ENCODE data around the gene LRRC46.

Gene LRRC46

DNA sequence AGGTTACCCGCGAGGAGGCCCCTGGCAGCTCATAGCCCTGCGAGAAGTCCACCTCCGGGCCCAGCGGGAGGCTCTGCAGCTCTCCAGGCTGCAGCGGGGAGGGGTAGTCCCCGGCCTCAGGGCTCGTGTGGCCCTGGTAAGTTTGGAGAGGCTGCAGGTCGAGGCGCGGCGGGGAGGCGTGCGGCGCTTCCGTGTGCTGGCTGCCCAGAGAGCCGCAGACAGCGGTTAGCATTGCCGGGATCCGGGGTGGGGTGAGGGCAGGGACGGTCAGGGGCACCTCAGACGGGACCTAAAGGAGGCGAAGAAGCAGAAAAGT lies 16.7 kb downstream of the LRRC46 start:
- TF ChIP-seq PAX5 (IDR thresholded peaks at IDR 0.05; ENCODE audit: insufficient read depth, low read length, severe bottlenecking) (no peak), POLR2A (IDR thresholded peaks at IDR 0.05; ENCODE audit: low read depth, low read length) (no peak), POU2F2 (IDR thresholded peaks at IDR 0.05; ENCODE audit: low read depth, low read length) (no peak), POLR2AphosphoS5 (IDR thresholded peaks at IDR 0.05; ENCODE audit: low read depth, low read length) (no peak), SPI1 (IDR thresholded peaks at IDR 0.05; ENCODE audit: low read depth, low read length) (no peak), TAF1 (IDR thresholded peaks at IDR 0.05; ENCODE audit: low read depth, low read length) (no peak)
- DNase-seq (ENCODE audit: insufficient read length, low spot score) (no peak), FAIRE-seq (no peak)

DNA sequence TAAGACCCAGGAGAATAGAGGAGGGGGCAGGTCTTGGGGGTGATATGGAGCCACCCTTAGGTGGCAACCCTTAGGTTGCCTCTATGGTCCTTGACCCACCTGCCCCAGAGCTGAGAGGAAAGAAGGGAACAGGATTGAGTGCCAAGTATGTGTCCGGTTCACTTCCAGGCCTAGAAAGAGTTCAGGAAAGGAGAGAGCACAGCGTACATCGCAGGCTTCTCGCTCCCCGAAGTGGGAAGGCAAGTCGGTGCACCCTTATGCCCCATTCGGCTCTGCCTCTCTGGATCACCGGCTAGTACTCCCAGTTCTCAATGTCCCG lies 18.9 kb downstream of the LRRC46 start:
- no peak for FAIRE-seq
- DNase-seq (ENCODE audit: insufficient read length, low spot score), result no peak

DNA sequence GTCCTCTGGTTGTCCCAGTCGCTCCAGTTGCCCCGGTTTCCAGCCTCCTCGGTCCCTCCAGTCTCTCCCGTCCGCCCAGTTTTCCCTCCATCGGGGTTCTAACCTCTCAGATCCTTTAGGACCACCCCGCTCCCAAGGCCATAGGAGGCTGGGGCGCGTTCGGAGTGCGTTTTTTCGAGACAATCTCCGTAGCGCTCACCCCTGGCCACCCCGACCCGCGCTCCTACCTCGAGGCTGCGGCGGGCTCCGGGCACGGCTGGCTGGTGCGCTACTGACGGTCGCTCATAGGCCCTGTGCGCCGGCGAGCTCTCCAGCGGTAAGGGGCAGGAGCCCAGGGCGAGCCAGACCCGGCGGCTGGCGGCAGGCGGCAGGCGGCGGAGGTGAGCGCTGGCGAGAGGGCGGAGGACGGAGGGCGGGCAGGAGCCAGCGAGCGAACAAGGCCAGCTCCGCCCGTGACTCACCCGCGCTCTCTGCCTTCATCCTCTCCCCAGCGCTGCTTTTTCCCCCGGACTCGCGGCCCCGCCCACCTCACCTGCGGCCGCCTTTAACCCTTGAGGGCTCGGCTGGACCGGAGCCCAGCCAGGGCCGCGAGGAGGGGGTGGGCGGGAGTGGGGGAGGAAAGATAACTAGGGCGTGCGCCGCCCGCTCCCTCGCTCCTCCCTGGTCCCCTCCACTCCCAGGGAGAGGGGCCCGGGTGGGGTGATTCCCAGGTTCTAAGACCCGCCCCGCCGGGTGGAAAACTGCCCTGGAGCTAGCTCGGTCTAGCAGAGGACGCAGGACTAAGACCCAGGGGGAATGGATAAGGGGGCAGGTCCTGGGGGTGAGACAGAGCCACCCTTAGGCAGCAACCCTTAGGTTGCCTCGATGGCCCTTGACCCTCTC lies 19.5 kb downstream of the LRRC46 start, which contains the start of gene SP6:
Gene SP6 (minus strand): TSS at position 472 of the 882 bp plus-strand sequence. CDS start 2,734 bp downstream, outside the sequence.
- DNase-seq (ENCODE audit: insufficient read length, low spot score) (no peak), FAIRE-seq (no peak)
- TF ChIP-seq PAX5 (IDR thresholded peaks at IDR 0.05; ENCODE audit: insufficient read depth, low read length, severe bottlenecking) (no peak), POLR2AphosphoS5 (IDR thresholded peaks at IDR 0.05; ENCODE audit: low read depth, low read length) (no peak), POU2F2 (IDR thresholded peaks at IDR 0.05; ENCODE audit: low read depth, low read length) (no peak), TAF1 (IDR thresholded peaks at IDR 0.05; ENCODE audit: low read depth, low read length) (no peak), POLR2A (IDR thresholded peaks at IDR 0.05; ENCODE audit: low read depth, low read length) (no peak), SPI1 (IDR thresholded peaks at IDR 0.05; ENCODE audit: low read depth, low read length) (no peak)

More for the DNA sequence above, 18.9 kb downstream of the LRRC46 start:
- no peak for TF ChIP-seq PAX5 (IDR thresholded peaks at IDR 0.05; ENCODE audit: insufficient read depth, low read length, severe bottlenecking)
- TF ChIP-seq POLR2AphosphoS5 (IDR thresholded peaks at IDR 0.05; ENCODE audit: low read depth, low read length), result no peak
- no peak for TF ChIP-seq TAF1 (IDR thresholded peaks at IDR 0.05; ENCODE audit: low read depth, low read length)
- TF ChIP-seq SPI1 (IDR thresholded peaks at IDR 0.05; ENCODE audit: low read depth, low read length), result no peak
- TF ChIP-seq POU2F2 (IDR thresholded peaks at IDR 0.05; ENCODE audit: low read depth, low read length), result no peak

DNA sequence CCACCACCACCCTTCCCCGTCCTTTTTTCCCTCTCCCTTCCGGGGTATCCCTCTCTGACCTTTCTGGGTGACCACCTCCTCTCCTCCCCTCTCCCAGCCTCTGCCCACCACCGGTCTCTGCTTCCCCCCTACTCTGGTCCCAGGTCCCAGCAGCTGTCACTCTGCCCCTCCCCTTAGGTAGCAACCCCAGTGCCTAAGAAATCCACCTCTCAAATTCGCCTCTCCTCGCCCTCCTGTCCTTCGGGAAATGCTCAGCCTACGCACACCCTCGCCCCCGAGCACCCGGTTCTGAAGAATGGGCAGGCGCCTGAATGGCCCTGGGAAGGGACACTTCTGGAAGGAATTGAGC lies 20.3 kb downstream of the LRRC46 start:
- FAIRE-seq (no peak), DNase-seq (ENCODE audit: insufficient read length, low spot score) (no peak)
- TF ChIP-seq PAX5 (IDR thresholded peaks at IDR 0.05; ENCODE audit: insufficient read depth, low read length, severe bottlenecking) (no peak), POU2F2 (IDR thresholded peaks at IDR 0.05; ENCODE audit: low read depth, low read length) (no peak), POLR2A (IDR thresholded peaks at IDR 0.05; ENCODE audit: low read depth, low read length) (no peak), SPI1 (IDR thresholded peaks at IDR 0.05; ENCODE audit: low read depth, low read length) (no peak), TAF1 (IDR thresholded peaks at IDR 0.05; ENCODE audit: low read depth, low read length) (no peak), POLR2AphosphoS5 (IDR thresholded peaks at IDR 0.05; ENCODE audit: low read depth, low read length) (no peak)

DNA sequence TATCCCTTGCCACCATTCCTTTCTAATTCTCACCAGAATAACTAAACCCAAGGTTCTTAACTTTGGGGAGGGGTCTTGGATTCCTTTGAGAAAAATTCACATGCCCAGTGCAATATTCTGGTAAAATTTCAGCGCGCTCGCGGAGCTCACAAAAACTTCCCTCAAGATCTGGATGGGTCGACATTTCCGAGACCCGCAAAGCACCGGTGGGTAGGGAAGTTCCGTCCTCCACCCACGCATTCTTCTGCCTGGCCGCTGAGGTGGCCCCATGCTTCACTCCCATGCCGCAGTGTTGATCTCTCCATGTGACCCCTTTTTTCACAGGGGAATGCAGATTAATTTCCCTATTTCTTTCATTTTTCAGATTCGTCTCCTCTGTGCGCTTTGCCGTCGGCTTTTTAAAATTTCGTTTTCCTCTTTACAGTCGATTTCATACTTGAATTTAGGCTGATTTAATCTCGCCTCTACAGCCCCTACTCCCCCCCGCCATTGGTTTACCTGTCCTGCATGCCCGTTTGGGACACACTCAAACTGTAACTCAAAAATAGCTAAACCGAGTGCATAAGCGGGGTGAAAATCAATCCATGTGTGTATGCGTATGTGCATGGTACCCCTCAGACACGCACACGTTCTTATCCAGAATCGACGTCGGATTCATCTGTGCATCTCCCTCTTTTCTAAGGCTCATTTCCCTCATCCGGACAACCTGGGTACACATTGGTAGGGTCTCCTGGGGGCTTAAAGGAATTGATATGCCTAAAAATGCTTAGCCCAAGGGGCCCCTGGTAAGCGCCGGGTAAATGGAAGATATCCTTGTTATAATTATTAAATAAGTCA lies 20.9 kb downstream of the LRRC46 start:
- TF ChIP-seq SPI1 (IDR thresholded peaks at IDR 0.05; ENCODE audit: low read depth, low read length) (no peak), PAX5 (IDR thresholded peaks at IDR 0.05; ENCODE audit: insufficient read depth, low read length, severe bottlenecking) (no peak), POU2F2 (IDR thresholded peaks at IDR 0.05; ENCODE audit: low read depth, low read length) (no peak), TAF1 (IDR thresholded peaks at IDR 0.05; ENCODE audit: low read depth, low read length) (no peak), POLR2A (IDR thresholded peaks at IDR 0.05; ENCODE audit: low read depth, low read length) (no peak), POLR2AphosphoS5 (IDR thresholded peaks at IDR 0.05; ENCODE audit: low read depth, low read length) (no peak)
- DNase-seq (ENCODE audit: insufficient read length, low spot score) (no peak), FAIRE-seq (peak; percentile 58)

DNA sequence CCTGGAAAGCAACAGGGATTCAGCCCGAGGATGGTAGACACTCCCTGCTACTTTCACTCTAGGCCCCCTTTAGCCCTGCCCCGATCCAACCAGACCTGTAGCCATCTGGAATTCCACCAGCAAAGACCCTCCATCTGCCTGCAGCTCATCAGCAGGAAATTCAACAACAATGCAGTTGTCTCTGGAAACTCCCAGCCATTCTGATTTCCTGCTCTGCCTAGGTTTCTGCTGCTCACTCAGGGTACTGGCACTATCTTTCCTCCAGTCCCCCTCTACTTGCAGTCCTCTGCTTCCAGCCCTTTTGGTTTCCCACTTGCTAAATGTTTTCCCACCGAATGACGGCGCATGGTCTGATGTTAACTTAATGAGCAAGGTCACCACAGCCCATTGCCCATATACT lies 22.1 kb downstream of the LRRC46 start:
- TF ChIP-seq SPI1 (IDR thresholded peaks at IDR 0.05; ENCODE audit: low read depth, low read length), result no peak
- TF ChIP-seq POLR2AphosphoS5 (IDR thresholded peaks at IDR 0.05; ENCODE audit: low read depth, low read length), result no peak
- TF ChIP-seq POLR2A (IDR thresholded peaks at IDR 0.05; ENCODE audit: low read depth, low read length), result no peak
- TF ChIP-seq POU2F2 (IDR thresholded peaks at IDR 0.05; ENCODE audit: low read depth, low read length), result no peak
- DNase-seq (ENCODE audit: insufficient read length, low spot score), result no peak
- no peak for FAIRE-seq

DNA sequence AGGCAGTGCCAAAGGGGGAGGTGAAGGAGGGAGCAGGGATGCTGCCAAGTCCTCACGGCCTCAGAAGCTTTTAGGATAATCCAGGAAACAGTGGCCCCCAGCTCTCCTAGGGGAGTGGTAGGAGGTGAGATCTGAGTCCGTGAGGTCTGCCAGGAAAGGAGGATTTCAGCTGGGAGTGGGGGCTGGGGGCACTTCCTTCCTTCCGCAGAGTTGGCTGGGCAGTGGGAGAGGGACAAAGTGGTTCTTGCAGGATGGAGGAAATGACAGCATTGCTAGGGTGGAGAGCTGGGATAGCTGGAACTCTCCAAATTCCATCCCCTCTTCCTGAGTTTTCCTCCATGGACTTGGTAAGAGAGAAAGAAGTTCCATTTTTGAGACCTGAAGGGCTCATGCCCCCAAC lies 24.3 kb downstream of the LRRC46 start:
- DNase-seq (ENCODE audit: insufficient read length, low spot score) (no peak), FAIRE-seq (no peak)
- TF ChIP-seq POU2F2 (IDR thresholded peaks at IDR 0.05; ENCODE audit: low read depth, low read length) (no peak), SPI1 (IDR thresholded peaks at IDR 0.05; ENCODE audit: low read depth, low read length) (no peak), POLR2AphosphoS5 (IDR thresholded peaks at IDR 0.05; ENCODE audit: low read depth, low read length) (no peak), TAF1 (IDR thresholded peaks at IDR 0.05; ENCODE audit: low read depth, low read length) (no peak), POLR2A (IDR thresholded peaks at IDR 0.05; ENCODE audit: low read depth, low read length) (no peak), PAX5 (IDR thresholded peaks at IDR 0.05; ENCODE audit: insufficient read depth, low read length, severe bottlenecking) (no peak)

DNA sequence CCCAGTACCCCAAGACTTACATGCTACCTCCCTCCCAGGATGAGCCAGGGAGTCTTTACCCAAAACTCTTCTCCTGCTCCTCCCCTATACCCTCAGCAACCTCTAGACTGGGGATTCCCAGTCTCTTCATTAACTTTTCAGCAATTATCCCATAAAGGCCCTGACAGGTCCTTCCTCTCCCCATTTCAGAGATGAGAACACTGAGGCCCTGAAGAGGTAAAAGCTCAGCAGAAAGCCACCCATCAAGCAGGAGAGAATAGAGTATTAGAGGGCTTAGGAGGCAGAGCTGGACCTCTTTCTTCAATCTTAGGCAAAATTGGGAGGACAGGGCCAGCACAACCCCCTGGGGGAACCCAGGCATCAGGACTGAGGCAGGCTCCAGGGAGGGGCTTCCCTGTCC lies 25.4 kb downstream of the LRRC46 start:
- FAIRE-seq (no peak), DNase-seq (ENCODE audit: insufficient read length, low spot score) (no peak)
- TF ChIP-seq POLR2A (IDR thresholded peaks at IDR 0.05; ENCODE audit: low read depth, low read length), result no peak
- no peak for TF ChIP-seq PAX5 (IDR thresholded peaks at IDR 0.05; ENCODE audit: insufficient read depth, low read length, severe bottlenecking)
- no peak for TF ChIP-seq POLR2AphosphoS5 (IDR thresholded peaks at IDR 0.05; ENCODE audit: low read depth, low read length)
- no peak for TF ChIP-seq SPI1 (IDR thresholded peaks at IDR 0.05; ENCODE audit: low read depth, low read length)
- TF ChIP-seq POU2F2 (IDR thresholded peaks at IDR 0.05; ENCODE audit: low read depth, low read length), result no peak

All from GM12891 (cell line).